ENCODE results near the gene BLNK. TPM values are rescaled to one million over a fixed set of nuclear protein-coding genes. Genes with fewer than 3 reads are reported as not detected.

BLNK gene
- total RNA-seq, 1 donor from 2014 or later, result 11.2 TPM

DNA sequence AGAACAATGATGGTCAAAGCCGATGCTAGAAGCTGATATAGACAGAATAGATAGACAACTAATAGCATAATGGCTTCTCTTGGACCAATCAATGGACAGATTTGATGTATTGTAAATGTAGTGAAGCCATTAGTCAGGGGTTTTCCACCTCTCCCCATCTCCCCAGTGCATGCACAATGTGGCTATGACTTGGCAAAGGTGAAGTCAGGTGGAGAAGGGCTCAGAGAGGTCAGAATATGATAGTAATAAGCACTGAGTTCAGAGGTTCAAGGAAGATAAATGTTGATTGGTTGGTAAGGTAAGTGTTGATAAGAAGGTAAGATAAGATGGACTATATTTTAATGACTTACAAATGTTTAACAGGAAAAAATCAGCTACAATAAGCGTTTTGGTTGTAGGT lies 28.5 kb downstream of the BLNK start:
- ATAC-seq, result no peak
- H3K4me1 ChIP-seq, result no peaks in the 10 kb centered on the region
- intact Hi-C loops (cut with DNase I), result no loop called here
- H3K36me3 ChIP-seq, result no peaks in the 10 kb centered on the region
- H3K27me3 ChIP-seq (ENCODE audit: low read depth), result no peaks in the 10 kb centered on the region
- no peak overlapping the region for H3K27ac ChIP-seq
- H3K9me3 ChIP-seq, result no peaks in the 10 kb centered on the region
- TF ChIP-seq, protein P1, sequence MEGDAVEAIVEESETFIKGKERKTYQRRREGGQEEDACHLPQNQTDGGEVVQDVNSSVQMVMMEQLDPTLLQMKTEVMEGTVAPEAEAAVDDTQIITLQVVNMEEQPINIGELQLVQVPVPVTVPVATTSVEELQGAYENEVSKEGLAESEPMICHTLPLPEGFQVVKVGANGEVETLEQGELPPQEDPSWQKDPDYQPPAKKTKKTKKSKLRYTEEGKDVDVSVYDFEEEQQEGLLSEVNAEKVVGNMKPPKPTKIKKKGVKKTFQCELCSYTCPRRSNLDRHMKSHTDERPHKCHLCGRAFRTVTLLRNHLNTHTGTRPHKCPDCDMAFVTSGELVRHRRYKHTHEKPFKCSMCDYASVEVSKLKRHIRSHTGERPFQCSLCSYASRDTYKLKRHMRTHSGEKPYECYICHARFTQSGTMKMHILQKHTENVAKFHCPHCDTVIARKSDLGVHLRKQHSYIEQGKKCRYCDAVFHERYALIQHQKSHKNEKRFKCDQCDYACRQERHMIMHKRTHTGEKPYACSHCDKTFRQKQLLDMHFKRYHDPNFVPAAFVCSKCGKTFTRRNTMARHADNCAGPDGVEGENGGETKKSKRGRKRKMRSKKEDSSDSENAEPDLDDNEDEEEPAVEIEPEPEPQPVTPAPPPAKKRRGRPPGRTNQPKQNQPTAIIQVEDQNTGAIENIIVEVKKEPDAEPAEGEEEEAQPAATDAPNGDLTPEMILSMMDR (IDR thresholded peaks at IDR 0.05), result no peak
- no peak overlapping the region for H3K4me3 ChIP-seq
- no peak for DNase-seq

DNA sequence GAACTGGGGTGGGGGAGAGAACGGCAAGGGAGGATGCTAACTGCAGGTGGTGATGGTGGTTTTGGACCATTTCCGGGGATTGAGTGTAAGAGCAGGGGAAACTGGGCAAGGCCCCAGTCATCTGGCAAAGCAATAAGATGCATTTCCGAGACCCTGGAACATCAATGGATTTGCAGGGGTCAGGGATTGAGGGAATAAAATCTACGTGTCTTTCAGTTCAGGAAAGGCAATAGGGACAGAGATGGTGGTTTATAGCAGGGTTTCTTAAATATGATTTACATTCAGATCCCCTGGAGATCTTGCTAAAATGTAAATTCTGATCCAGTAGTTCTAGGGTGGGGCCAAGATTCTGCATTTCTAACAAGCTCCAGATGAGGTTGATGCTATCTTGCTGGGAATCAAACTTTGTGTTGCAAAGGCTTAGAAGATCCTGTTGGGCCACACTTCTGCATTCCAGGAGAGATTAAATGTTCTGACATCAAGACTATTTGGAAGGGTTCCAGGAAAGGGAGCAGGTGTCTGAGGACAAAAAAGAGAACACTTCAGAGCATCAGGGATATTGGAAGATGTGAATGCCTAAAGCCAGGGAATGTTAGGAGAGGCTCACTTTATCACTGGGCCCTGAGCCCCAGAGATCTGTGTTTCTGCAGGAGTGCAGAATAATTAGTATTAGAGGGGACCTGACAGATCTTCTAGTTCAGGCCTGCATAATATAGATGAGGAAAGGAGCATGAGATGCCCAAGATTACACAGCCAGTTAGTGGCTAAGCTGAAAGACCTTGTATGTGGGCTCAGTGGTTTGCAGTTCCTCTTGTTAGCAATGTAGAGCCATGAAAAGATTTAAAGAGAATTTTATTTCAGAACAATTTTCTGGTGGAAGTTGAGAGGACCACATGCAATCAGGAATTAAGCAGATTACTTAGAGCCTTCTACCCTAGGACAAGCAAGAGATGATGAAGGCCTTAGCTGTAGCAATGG lies 32.4 kb downstream of the BLNK start:
- no peak for DNase-seq
- no peak for ATAC-seq
- H3K27ac ChIP-seq, result no peak overlapping the region

DNA sequence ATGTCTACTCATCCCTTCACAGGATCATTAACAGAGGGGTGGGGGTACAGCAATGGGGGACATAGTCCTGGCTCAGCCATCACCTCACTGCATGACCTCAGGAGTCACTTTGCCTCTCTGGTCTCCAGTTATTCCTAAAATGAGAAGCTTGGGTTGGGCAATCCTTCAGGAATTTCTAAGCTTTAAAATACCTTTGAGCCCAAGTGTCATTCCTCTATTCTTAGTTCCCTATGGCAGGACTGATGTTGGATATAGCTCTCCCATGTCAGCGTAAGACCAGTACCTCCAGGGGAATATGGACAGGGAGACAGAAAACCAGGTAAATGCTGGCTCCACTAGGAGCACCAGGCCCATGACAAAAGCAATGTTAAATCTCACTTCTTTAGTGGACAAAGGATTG lies 34.5 kb downstream of the BLNK start:
- no peak overlapping the region for H3K4me3 ChIP-seq
- no peak overlapping the region for H3K27ac ChIP-seq
- DNase-seq (no peak), ATAC-seq (no peak)
- intact Hi-C loops (cut with DNase I), result no loop called here
- H3K4me1 ChIP-seq, result no peaks in the 10 kb centered on the region
- TF ChIP-seq, protein P1 (IDR thresholded peaks at IDR 0.05), result no peak
- no peaks in the 10 kb centered on the region for H3K36me3 ChIP-seq
- H3K27me3 ChIP-seq (ENCODE audit: low read depth), result no peaks in the 10 kb centered on the region
- no peaks in the 10 kb centered on the region for H3K9me3 ChIP-seq

More for the DNA sequence above, 32.4 kb downstream of the BLNK start:
- Histone ChIP-seq H3K9me3 (no peaks in the 10 kb centered on the region), H3K36me3 (no peaks in the 10 kb centered on the region), H3K27me3 (ENCODE audit: low read depth) (no peaks in the 10 kb centered on the region), H3K4me3 (no peak overlapping the region), H3K4me1 (no peaks in the 10 kb centered on the region)
- TF ChIP-seq, protein P1 (IDR thresholded peaks at IDR 0.05), result no peak
- intact Hi-C loops (cut with DNase I), result no loop called here

DNA sequence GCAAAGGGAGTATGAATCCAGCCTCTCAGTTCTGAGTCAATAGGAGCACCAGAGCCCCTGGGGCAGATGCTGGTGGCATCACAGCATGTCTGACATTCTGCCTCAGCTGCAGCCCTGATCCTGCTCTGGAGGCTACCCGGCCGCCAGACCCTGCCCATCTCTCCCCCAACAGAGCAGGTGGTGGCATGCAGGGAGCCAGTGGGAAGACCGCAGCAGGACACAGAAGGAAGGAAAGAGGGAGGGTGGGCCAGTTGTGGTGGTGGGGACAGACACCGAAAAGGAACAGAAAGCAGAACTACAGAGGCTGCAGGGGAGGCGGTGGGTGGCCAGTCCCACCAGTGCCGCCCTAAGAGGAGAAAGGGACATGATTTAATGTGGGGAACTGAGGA lies 35.3 kb downstream of the BLNK start:
- no peaks in the 10 kb centered on the region for H3K4me1 ChIP-seq
- no peaks in the 10 kb centered on the region for H3K9me3 ChIP-seq
- DNase-seq (no peak), ATAC-seq (no peak)
- H3K36me3 ChIP-seq, result no peaks in the 10 kb centered on the region
- intact Hi-C loops (cut with DNase I), result no loop called here
- H3K27ac ChIP-seq, result no peak overlapping the region
- TF ChIP-seq, protein P1 (IDR thresholded peaks at IDR 0.05), result no peak
- no peak overlapping the region for H3K4me3 ChIP-seq
- H3K27me3 ChIP-seq (ENCODE audit: low read depth), result no peaks in the 10 kb centered on the region

DNA sequence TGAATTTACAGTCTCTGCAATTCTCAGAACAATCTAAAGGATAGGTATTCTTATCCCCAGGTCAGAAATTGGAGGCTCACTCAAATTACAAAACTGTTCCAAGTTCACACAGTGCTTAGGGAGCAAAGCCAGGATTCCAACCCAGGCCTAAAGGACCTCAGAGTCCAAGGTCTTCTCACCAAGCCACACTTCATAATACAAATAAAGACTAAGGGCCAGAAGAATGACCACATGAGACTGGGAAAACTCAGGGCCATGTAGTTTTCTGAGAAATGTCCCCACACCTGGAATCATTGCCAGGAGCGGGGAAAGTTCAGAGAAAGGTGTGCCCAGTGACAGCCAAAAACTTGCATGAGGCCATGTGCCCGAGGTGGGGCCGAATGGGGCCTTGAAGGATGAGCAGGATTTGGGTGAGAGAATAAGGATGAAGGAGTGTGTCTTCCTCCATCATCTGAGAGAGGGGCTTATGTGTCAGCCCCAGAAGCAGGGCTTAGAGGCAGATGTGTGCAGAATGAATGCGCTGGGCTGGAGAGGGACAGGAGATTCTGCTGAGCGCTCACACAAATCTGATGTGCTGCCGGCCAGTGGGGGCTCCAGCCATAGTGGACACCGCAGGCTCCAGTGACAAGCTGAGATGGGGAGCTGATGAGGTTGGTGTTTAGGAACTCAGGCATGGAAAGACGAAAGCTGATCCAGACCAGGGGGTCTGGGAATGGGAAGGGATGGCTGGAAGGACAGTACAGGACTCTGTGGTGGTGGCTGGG lies 35.9 kb downstream of the BLNK start:
- Histone ChIP-seq H3K4me3 (no peak overlapping the region), H3K4me1 (no peaks in the 10 kb centered on the region), H3K27me3 (ENCODE audit: low read depth) (no peaks in the 10 kb centered on the region), H3K27ac (no peak overlapping the region), H3K36me3 (no peaks in the 10 kb centered on the region), H3K9me3 (no peaks in the 10 kb centered on the region)
- no peak for ATAC-seq
- DNase-seq, result no peak
- intact Hi-C loops (cut with DNase I), result no loop called here
- TF ChIP-seq, protein P1 (IDR thresholded peaks at IDR 0.05), result no peak

Measured in lower lobe of right lung (tissue), 2 donors.